ENCODE results near the gene TUT1.
"Not testable (repeated sequence)": the region's sequence is repeated elsewhere in the genome, so short reads cannot be mapped to it uniquely, and the experiment has no call there.

TUT1 gene

GRCh38 chr11:62577046-62577714, 14.1 kb downstream of the TUT1 start:
- DNase-seq = peak; percentile 52 to 73 (median 66)

- DNase-seq = no peak
Measured at GRCh38 chr11:62575837-62576236, 15.5 kb downstream of the TUT1 start.

- no peak for DNase-seq
Measured at GRCh38 chr11:62575156-62575555, 16.2 kb downstream of the TUT1 start.

GRCh38 chr11:62574363-62575071, 16.8 kb downstream of the TUT1 start:
- peak; percentile 39 to 70 (median 54) for DNase-seq

- DNase-seq = peak; percentile 99 to 100 (median 100)
Measured at GRCh38 chr11:62573592-62574362, 17.5 kb downstream of the TUT1 start, which contains the start of gene EEF1G. TSS of gene EEF1G (minus strand) at chr11:62573891. CDS start at chr11:62573842, 49 bp downstream.

- peak in 3 of 4 experiments; percentile 35 to 53 (median 35) for DNase-seq
Measured at GRCh38 chr11:62573006-62573591, 18.2 kb downstream of the TUT1 start.

GRCh38 chr11:62572431-62572830, 18.9 kb downstream of the TUT1 start:
- DNase-seq = no peak

- not testable (repeated sequence) for DNase-seq
Measured at GRCh38 chr11:62571493-62571892, 19.8 kb downstream of the TUT1 start.

- DNase-seq = not testable (repeated sequence)
Measured at GRCh38 chr11:62570903-62571302, 20.4 kb downstream of the TUT1 start.

- no peak for DNase-seq
Measured at GRCh38 chr11:62569611-62570010, 21.7 kb downstream of the TUT1 start.

GRCh38 chr11:62567018-62567633, 24.2 kb downstream of the TUT1 start:
- no peak for DNase-seq

GRCh38 chr11:62566247-62566646, 25.1 kb downstream of the TUT1 start:
- DNase-seq = no peak

- no peak for DNase-seq
Measured at GRCh38 chr11:62565100-62565802, 26.1 kb downstream of the TUT1 start.

GRCh38 chr11:62561677-62562230, 29.6 kb downstream of the TUT1 start:
- not testable (repeated sequence) for DNase-seq

GRCh38 chr11:62560566-62561103, 30.7 kb downstream of the TUT1 start:
- peak; percentile 85 to 92 (median 89) for DNase-seq

GRCh38 chr11:62559626-62560025, 31.7 kb downstream of the TUT1 start:
- DNase-seq = not testable (repeated sequence)

- DNase-seq = no peak
Measured at GRCh38 chr11:62559204-62559603, 32.1 kb downstream of the TUT1 start.

- DNase-seq = no peak
Measured at GRCh38 chr11:62558669-62559068, 32.7 kb downstream of the TUT1 start.

- no peak for DNase-seq
Measured at GRCh38 chr11:62556875-62557631, 34.3 kb downstream of the TUT1 start.
